Activated CD8-positive, alpha-beta memory T cell treated with anti-CD3 and anti-CD28 coated beads for 36 hours (primary cell): ENCODE data around the gene DPEP2NB. TPM values are rescaled to one million over a fixed set of nuclear protein-coding genes. Genes with fewer than 3 reads are reported as not detected.

Experiments used
- CTCF ChIA-PET: fragments of 350-600 bp; sonication (Branson Sonifier 250); formaldehyde crosslinking; loops from one replicate; lab custom pipeline; 2021; ENCODE audit warnings: antibody characterized with exemption; lab: Charles Lee
- POLR2A ChIA-PET: fragments of 350-600 bp; sonication (Branson Sonifier 250); formaldehyde crosslinking; loops from one replicate; lab custom pipeline; 2021; ENCODE audit warnings: antibody characterized with exemption; lab: Charles Lee
- total RNA-seq, 2 experiments: library from RNA; stranded (reverse); gene quantifications; one replicate each; pipeline ENCODE4 v1.2.3, GENCODE V29; 2021

DPEP2NB gene
- total RNA-seq, 2 experiments from 2014 or later = not detected

DNA sequence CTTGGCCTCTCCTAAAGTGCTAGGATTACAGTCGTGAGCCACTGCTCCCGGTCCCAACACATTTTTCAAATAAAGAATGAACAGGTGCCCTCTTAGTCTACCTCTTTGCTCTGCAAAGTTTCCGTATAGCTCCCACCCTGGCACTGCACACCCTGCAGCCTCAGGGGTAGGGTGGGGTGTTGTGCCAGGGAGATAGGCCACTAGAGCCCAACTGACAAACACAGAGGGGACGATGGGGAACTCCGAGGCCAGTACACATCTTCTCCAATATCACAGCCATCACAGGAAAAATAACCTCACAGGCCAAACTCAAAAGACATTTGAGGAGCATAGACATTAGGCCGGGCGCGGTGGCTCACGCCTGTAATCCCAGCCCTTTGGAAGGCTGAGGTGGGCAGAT, 44.6 kb downstream of the DPEP2NB start:
- ChIA-PET CTCF (interaction anchor here (0.7 kb wide), 1 partner anchor 20 kb away, joined by 3 read pairs; no protein-coding TSS in a partner anchor), POLR2A (no interaction called here)

DNA sequence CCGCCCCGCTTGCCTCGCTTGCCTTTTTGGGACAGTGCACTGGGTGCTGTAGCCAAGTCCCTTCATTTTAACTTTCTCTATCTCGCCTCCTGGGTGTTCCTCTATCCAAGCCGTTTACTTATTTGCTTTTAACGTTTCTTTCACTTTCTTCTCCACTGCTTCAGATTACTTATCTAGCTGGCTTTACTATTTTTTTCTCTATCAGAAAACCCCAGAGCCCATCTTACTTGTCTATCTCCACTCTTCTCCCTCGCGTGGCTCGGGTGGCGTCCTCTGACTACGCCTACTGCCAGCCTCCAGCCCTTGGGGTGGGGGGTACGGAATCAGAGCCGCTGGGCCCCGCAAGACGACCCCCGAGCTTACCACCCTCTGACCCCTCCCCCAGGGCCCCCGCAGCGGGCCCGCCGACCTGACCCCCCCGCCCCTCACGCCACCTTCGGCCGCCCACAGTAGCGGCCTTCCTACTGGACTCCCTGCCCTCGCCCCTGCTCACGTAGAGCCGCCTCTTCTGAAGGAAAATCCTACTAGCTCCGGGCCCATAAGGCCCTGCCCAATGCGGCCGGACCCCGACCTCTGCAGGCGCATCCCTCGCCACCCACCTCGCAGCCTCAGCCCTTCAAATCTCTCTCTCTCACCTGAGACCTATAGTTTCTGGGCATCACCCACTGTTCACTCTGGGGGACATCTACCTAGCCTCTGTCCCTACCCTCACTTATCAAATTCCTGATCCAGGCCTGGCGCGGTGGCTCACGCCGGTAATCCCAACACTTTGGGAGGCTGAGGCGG, 46.3 kb downstream of the DPEP2NB start:
- POLR2A ChIA-PET = interaction anchor here (0.7 to 1.5 kb wide), 2 partner anchors 29 to 110 kb away, joined by 3 to 4 read pairs; no protein-coding TSS in a partner anchor
- CTCF ChIA-PET = interaction anchor here (1.1 to 1.4 kb wide), 2 partner anchors 54 to 59 kb away, joined by 3 read pairs; partner anchors contain the start of genes DDX28 and DUS2

DNA sequence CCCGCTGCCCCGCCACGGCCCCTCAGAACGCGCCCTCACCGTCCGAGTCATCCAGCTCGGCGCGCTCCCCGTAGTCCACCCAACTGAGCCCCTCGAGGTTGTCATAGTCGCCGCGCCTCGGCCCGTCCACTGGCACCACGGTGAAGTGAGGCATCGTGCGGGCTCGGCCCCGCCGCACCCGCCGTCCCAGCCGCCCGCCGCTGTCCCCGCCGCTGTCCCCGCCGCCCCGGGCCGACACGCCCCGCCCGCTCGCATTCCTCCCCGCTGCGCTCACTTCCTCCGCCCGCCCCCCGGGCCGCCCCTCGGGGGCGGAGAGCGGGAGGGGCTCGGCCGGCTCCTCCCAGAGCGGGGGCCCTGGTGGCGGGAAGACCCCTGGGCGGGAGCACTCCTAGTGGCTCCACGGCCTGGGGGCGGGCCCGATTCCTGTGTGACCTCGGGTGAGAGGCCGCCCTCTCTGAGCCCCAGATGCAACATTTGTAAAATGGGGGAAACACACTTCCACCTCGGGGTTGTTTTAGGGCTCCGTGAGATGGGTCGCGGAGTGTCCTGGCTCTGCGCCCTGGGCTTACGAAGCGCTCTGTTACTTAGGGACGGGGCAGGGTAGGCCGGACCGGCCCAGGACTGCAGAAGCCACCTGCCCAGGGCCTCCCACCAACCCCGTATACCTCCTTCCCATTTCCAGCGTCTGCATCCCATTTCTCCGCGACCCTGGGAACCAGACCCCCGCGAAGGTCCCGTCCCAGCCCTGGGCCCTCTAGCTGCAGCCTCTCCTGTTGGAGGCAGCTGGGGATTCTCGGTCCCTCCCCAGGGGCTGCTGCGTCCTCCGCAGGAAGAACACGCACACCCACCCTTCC, 47.1 kb downstream of the DPEP2NB start, which contains the start of gene SLC12A4:
Gene SLC12A4 (minus strand): TSS at position 238 of the 854 bp plus-strand sequence. CDS start 84 bp downstream, at position 154.
- ChIA-PET POLR2A (interaction anchor here (0.5 to 1.5 kb wide), 4 partner anchors 29 to 132 kb away, joined by 3 to 5 read pairs (median 4); no protein-coding TSS in a partner anchor), CTCF (interaction anchor here (1.4 kb wide), 1 partner anchor 55 kb away, joined by 3 read pairs; the partner anchor contains the start of genes DDX28 and DUS2)

DNA sequence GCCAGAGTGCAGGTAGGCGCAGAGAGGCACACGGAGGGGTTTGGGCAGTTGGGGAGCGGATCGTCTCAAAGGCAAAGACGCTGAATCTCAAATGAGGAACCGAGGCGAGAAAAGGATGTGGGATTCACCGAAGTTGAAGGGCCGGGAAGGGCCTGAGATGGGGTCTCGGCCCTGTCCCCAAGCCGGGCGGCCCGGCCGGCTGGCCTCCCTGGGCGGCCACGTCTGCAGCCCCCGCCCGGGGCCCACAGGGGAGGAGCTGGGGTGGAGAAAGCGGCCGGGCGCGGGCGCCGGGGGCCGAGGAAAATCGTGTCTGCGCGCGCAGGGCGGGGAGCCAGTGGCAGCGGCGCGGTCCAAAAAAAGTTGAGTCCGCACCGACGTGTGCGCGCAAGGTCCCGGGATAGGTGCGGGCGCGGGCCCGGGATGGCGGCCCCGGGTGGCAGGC, 47.7 kb downstream of the DPEP2NB start:
- ChIA-PET CTCF (no interaction called here), POLR2A (interaction anchor here (0.6 to 1.5 kb wide), 2 partner anchors 39 to 112 kb away, joined by 3 to 4 read pairs; no protein-coding TSS in a partner anchor)

DNA sequence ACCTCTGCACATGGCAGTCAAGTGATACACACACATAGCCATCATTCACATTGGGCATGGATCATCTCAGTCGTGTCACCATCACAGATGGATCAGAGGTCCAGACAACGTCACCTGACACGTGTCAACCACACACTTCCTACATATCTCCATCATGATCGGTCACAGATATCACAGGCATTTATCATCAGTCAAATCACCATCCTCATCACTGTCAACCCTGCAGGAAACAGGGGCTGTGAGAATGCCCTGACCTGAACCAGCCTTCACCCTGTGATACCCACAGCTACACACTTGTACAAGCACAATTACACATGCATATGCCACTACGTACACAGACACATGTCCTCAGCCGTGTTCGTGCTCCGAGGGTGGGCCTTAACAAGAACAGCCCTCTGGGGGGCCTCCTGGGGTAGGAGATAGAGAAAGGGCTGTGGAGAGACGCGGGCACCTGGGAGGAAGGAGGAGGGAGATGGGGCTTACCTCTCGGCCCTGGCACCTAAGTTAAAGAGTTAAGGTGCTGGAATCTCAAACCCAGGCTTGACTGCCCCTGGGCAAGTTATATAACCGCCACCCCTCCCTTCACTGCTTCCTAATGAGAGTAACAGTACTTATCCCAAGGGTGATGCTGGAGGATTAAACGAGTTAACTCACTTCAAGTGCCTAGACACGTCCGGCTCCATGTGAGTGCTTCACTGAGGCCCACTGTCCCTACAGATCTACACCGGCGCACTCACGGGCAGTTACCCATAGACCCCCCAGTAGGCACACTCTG, 48.3 kb downstream of the DPEP2NB start:
- ChIA-PET POLR2A (no interaction called here), CTCF (interaction anchor here (0.6 kb wide), 1 partner anchor 502 kb away, joined by 3 read pairs; no protein-coding TSS in a partner anchor)

DNA sequence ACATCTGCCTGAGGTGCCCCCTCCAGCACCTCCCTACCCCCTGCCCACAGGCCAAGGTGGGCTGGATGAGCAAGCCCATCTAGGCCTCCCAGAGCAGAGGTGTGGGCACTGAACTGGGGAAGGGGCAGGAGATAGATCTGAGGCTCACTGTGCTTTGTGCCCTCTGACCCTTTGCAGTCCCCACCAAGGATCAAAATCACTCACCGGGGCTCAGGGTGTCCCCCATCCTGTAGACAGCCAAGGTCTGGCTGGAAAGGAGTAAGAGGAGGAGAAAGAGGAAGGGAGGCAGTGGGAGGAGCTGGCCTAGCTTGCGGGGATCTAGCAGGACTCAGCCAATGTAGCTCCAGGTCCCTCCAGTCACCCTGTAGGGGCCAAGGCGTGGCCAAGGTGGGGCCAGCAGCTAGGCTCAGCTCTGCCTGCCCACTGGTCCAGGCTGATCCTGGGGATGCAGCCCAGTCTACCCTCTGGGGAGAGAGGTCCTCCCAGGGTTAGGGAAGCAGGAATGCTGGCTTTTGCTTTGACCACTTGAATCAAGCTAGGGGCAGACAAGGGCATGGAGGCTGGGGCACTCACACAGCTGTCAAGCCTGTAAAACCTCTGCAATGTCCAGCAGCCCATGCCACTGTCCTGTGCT, 49.0 kb downstream of the DPEP2NB start:
- ChIA-PET POLR2A (no interaction called here), CTCF (interaction anchor here (0.6 to 2.2 kb wide), 4 partner anchors 11 to 503 kb away, joined by 3 to 6 read pairs (median 4); no protein-coding TSS in a partner anchor)

DNA sequence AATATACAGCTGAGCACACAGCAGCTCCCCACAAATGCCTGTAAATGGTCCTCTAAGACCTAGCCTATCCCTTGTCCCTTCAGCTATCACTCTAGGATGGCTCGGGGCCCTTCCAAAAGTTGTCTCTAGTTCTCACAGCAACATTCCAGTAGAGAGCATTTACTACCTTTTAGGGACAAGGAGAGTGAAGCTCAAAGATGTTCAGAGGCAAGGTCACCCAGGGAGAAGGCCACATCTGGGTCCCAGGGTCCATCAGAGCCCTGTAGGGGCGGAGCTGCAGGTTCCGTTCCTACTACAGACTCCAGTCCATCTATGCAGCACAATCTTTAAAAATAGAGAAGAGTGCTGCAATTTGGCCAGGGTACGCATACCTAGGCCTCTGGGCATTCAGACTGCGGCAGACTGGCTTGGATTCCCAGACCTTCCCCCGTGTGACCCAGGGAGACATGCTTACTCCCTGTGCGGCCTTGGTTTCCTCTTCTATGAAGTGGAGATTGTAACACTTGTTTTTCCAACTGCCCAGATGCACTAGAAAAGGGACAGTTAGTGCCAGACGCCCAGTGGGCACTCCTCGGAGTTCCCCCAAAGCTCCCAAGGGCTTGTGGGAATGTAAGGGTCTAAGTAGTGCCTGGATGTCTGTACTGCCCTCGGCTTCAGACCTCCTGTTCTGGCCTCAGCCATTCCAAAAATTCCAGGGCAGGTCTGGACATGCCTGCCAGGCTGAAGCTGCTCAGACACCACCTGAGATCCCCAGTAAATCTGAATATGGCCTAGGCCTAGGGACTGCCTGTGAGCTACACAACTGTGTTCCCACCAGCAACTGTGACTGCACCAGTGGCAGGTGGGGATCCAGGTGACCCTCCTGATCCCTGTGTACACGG, 49.8 kb downstream of the DPEP2NB start:
- CTCF ChIA-PET = interaction anchor here (0.6 to 2.2 kb wide), 5 partner anchors 11 to 118 kb away, joined by 3 to 6 read pairs (median 4); no protein-coding TSS in a partner anchor
- POLR2A ChIA-PET = no interaction called here

DNA sequence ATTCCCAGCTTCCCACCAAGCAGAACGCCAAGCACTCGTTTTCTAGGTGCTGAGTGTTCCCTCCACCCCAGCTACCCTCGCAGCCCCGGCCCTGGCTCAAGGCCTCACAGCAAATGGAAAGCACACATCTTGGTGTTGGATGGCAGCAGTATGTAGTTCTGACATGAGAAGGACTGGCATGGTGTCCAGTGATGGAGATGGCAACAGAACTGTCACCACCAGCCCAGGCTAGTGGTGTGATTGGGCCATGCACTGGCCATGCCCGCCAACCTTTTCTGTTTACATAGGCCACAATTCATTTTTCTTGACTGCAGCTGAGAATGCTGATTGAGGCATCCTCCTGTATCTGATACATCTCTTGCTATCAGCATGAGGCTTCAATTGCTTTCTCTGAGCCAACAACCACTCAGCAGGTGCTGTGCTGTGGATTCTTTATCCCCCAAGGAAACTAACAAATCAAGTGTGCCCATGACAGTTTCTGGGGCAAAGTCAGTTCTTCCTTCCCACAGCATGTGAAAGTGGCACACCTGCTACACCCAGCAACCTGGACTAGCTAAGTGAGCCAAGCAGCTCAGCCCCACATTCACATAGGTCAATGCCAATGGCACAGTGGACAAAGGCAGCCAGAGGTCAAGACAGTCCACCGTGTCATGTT, 51.1 kb downstream of the DPEP2NB start:
- ChIA-PET CTCF (interaction anchor here (2.2 kb wide), 1 partner anchor 29 kb away, joined by 6 read pairs; no protein-coding TSS in a partner anchor), POLR2A (no interaction called here)

DNA sequence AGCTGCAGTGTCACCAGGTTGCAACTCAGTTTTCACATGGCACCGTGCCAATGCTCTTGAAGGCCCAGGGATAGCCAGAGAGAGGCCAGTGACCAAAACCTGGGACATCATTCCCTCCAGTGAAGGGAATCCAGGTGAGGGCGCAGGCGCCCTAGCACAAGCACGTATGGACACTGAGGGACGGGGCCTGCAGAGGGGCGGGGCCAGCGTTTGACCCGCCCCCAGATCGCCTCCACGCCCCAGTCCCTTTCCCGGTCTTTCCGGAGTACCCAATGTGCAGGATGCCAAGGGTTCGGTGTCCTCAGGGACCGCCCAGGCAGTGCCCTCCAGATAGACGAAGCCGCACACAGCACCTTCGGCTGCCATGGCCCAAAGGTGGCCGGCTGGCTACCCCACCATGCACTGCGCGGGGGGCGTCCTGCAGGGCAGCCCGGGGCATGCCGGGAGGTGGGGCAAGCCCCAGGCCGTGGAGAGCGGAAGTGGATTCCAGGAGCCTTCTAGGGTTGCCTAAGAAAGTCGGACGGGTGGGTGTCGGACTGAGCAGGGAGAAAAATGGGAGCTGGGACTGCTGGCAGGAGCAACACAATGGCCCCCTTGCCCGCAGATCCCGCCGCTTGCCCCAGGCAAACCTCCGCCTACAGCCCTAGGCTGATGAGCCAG, 51.9 kb downstream of the DPEP2NB start:
- POLR2A ChIA-PET = no interaction called here
- CTCF ChIA-PET = no interaction called here

Other genes starting within 250 kb of the DPEP2NB start
- 10 to 100 TPM; 18.0 to 18.7 TPM for gene RANBP10, start 209.4 kb downstream of the DPEP2NB start, total RNA-seq
- gene TSNAXIP1, start 209.0 kb downstream of the DPEP2NB start, total RNA-seq = 1 to 10 TPM in 1 of 2 experiments, under 1 TPM in 1; 0.84 to 1.7 TPM
- 10 to 100 TPM; 53.4 to 53.9 TPM for gene THAP11, start 173.6 kb downstream of the DPEP2NB start, total RNA-seq
- gene NUTF2, start 169.0 kb downstream of the DPEP2NB start, total RNA-seq = 100 to 1,000 TPM; 176 to 179 TPM
- gene CENPT, start 168.2 kb downstream of the DPEP2NB start, total RNA-seq = 10 to 100 TPM; 49.3 to 50.7 TPM
- gene EDC4, start 142.9 kb downstream of the DPEP2NB start, total RNA-seq = 100 to 1,000 TPM; 102 to 104 TPM
- gene NRN1L, start 131.0 kb downstream of the DPEP2NB start, total RNA-seq = 1 to 10 TPM in 1 of 2 experiments, under 1 TPM in 1; 0.59 to 1.1 TPM
- 10 to 100 TPM; 13.4 to 14.7 TPM for gene PSKH1, start 122.7 kb downstream of the DPEP2NB start, total RNA-seq
- gene CTRL, start 84.0 kb downstream of the DPEP2NB start, total RNA-seq = 1 to 10 TPM; 2.7 to 4.5 TPM
- gene PSMB10, start 79.1 kb downstream of the DPEP2NB start, total RNA-seq = 100 to 1,000 TPM; 176 to 185 TPM
- gene LCAT, start 71.8 kb downstream of the DPEP2NB start, total RNA-seq = 10 to 100 TPM; 14.3 to 15.1 TPM
- gene SLC12A4, start 47.3 kb downstream of the DPEP2NB start, total RNA-seq = 10 to 100 TPM; 42.6 to 44.4 TPM
- gene DPEP3, start 35.4 kb downstream of the DPEP2NB start, total RNA-seq = under 1 TPM; 0.17 to 0.40 TPM
- 1 to 10 TPM; 1.3 to 1.5 TPM for gene DPEP2, start 16.4 kb downstream of the DPEP2NB start, total RNA-seq
- gene DDX28, start 7.3 kb upstream of the DPEP2NB start, total RNA-seq = 10 to 100 TPM; 27.5 to 28.8 TPM
- 10 to 100 TPM; 37.1 to 40.3 TPM for gene DUS2, start 7.4 kb upstream of the DPEP2NB start, total RNA-seq
- 10 to 100 TPM; 93.1 to 95.4 TPM for gene NFATC3, start 69.5 kb upstream of the DPEP2NB start, total RNA-seq
- under 1 TPM; 0.27 to 0.48 TPM for gene ESRP2, start 220.2 kb upstream of the DPEP2NB start, total RNA-seq
- 1 to 10 TPM; 9.3 to 9.5 TPM for gene PLA2G15, start 229.5 kb upstream of the DPEP2NB start, total RNA-seq
- 10 to 100 TPM; 99.2 to 99.4 TPM for gene SLC7A6, start 248.6 kb upstream of the DPEP2NB start, total RNA-seq